Measurements from ENCODE around the gene TRAF2.

The TRAF2 gene

GRCh38 chr9:136922540-136922939 is 36.2 kb downstream of the TRAF2 start:
- TF ChIP-seq CTCF (conservative IDR thresholded peaks at IDR 0.05; ENCODE audit: control insufficient read depth, insufficient read depth, low read depth, low read length) = no peak

GRCh38 chr9:136923881-136924280 is 37.6 kb downstream of the TRAF2 start:
- TF ChIP-seq CTCF (conservative IDR thresholded peaks at IDR 0.05; ENCODE audit: control insufficient read depth, insufficient read depth, low read depth, low read length) = no peak
- DNase-seq (ENCODE audit: low read depth) = no peak
- H3K4me3 ChIP-seq (ENCODE audit: control insufficient read depth, low read depth, low read length) = no peak overlapping the region

More at GRCh38 chr9:136922540-136922939, 36.2 kb downstream of the TRAF2 start:
- H3K4me3 ChIP-seq (ENCODE audit: control insufficient read depth, low read depth, low read length) = no peak overlapping the region
- DNase-seq (ENCODE audit: low read depth) = no peak

GRCh38 chr9:136925414-136926153 is 39.3 kb downstream of the TRAF2 start:
- no peak for TF ChIP-seq CTCF (conservative IDR thresholded peaks at IDR 0.05; ENCODE audit: control insufficient read depth, insufficient read depth, low read depth, low read length)
- no peak overlapping the region for H3K4me3 ChIP-seq (ENCODE audit: control insufficient read depth, low read depth, low read length)
- no peak for DNase-seq (ENCODE audit: low read depth)

GRCh38 chr9:136926154-136926704 is 39.9 kb downstream of the TRAF2 start:
- peak; percentile 11 for TF ChIP-seq CTCF (conservative IDR thresholded peaks at IDR 0.05; ENCODE audit: control insufficient read depth, insufficient read depth, low read depth, low read length)
- DNase-seq (ENCODE audit: low read depth) = no peak
- H3K4me3 ChIP-seq (ENCODE audit: control insufficient read depth, low read depth, low read length) = no peak overlapping the region

- TF ChIP-seq CTCF (conservative IDR thresholded peaks at IDR 0.05; ENCODE audit: control insufficient read depth, insufficient read depth, low read depth, low read length) = no peak
- DNase-seq (ENCODE audit: low read depth) = no peak
- H3K4me3 ChIP-seq (ENCODE audit: control insufficient read depth, low read depth, low read length) = no peak overlapping the region
These were observed 40.4 kb downstream of the TRAF2 start for GRCh38 chr9:136926749-136927148.

GRCh38 chr9:136927343-136928271 is 41.3 kb downstream of the TRAF2 start:
- TF ChIP-seq CTCF (conservative IDR thresholded peaks at IDR 0.05; ENCODE audit: control insufficient read depth, insufficient read depth, low read depth, low read length) = no peak
- DNase-seq (ENCODE audit: low read depth) = peak; percentile 45
- H3K4me3 ChIP-seq (ENCODE audit: control insufficient read depth, low read depth, low read length) = no peak overlapping the region

Measured in fibroblast of mammary gland (primary cell).